GM12872 (cell line): ENCODE measurements around the gene PLXNA2.

Source experiments
- CTCF ChIP-seq: IDR thresholded peaks from 3 replicates; pipeline ENCODE4 v1.5.1; 2011; ENCODE audit warnings: low read depth, mild to moderate bottlenecking, low read length, moderate library complexity; ENCODE audit not compliant: insufficient read depth

The PLXNA2 gene

GRCh38 chr1:208112401-208112800 is 131.8 kb downstream of the PLXNA2 start:
- TF ChIP-seq CTCF = no peak

GRCh38 chr1:208111646-208112190 is 132.5 kb downstream of the PLXNA2 start:
- TF ChIP-seq CTCF = no peak

GRCh38 chr1:208110296-208110695 is 133.9 kb downstream of the PLXNA2 start:
- TF ChIP-seq CTCF = no peak

- no peak for TF ChIP-seq CTCF
Measured at GRCh38 chr1:208108646-208109330, 135.4 kb downstream of the PLXNA2 start.

- TF ChIP-seq CTCF = no peak
Measured at GRCh38 chr1:208108213-208108608, 136.0 kb downstream of the PLXNA2 start.

GRCh38 chr1:208107425-208108212 is 136.6 kb downstream of the PLXNA2 start:
- no peak for TF ChIP-seq CTCF

- TF ChIP-seq CTCF = no peak
Measured at GRCh38 chr1:208106218-208106617, 138.0 kb downstream of the PLXNA2 start.
